Endothelial cell of umbilical vein (primary cell): ENCODE results near the gene SERPINA1. TPM values are rescaled to one million over a fixed set of nuclear protein-coding genes. Genes with fewer than 3 reads are reported as not detected.

ENCODE experiments used
- BruUV-seq: library from RNA; stranded (reverse); fragments of 400-500 nt; replicated peaks from 2 replicates; lab custom pipeline; 2021; lab: Mats Ljungman, UMichigan
- CTCF ChIA-PET: fragments of 300-600, 350-600 bp; sonication (Branson Sonifier 250); formaldehyde crosslinking; loops from one replicate; lab custom pipeline; 2021; ENCODE audit warnings: antibody characterized with exemption, inconsistent platforms; lab: Charles Lee
- POLR2A ChIA-PET: fragments of 300-600, 350-600 bp; sonication (Branson Sonifier 250); formaldehyde crosslinking; loops from one replicate; lab custom pipeline; 2021; ENCODE audit warnings: antibody characterized with exemption, inconsistent platforms; lab: Charles Lee
- DNase-seq: peaks from one replicate; pipeline ENCODE4 v3.0.0-alpha.2; 2011; ENCODE audit warnings: low read depth, low spot score
- FAIRE-seq: peaks from 2 replicates; lab custom pipeline; 2011; peaks lifted over from hg19 to GRCh38; lab: Jason Lieb, UNC
- H2AFZ ChIP-seq: 2 replicates; pipeline ENCODE4 v1.6.0; 2012; ENCODE audit warnings: low read depth, low read length, control low read depth, inconsistent platforms
- H3K27ac ChIP-seq: 2 replicates; pipeline ENCODE4 v1.5.1; 2011; ENCODE audit warnings: low read depth, mild to moderate bottlenecking, control low read depth, low read length, moderate library complexity; ENCODE audit not compliant: insufficient read depth
- H3K27me3 ChIP-seq, 2 experiments: 2 replicates each; pipeline versions ENCODE4 v1.6.0 to v1.6.1; 2011; ENCODE audit warnings: low read length in 2 of 2, mixed read lengths in 1 of 2; ENCODE audit not compliant: control insufficient read depth in 2 of 2, insufficient read depth in 2 of 2
- H3K36me3 ChIP-seq, 2 experiments: 2 replicates in 1 of 2; 3 replicates in 1 of 2; pipeline ENCODE4 v1.5.1; 2011; ENCODE audit warnings: low read length in 2 of 2, mild to moderate bottlenecking in 1 of 2, moderate library complexity in 1 of 2; ENCODE audit not compliant: control insufficient read depth in 2 of 2, insufficient read depth in 2 of 2; ENCODE audit errors: extremely low read depth in 1 of 2
- H3K4me1 ChIP-seq: 3 replicates; pipeline ENCODE4 v1.5.1; 2011; ENCODE audit warnings: mild to moderate bottlenecking, low read length; ENCODE audit not compliant: control insufficient read depth, insufficient read depth; ENCODE audit errors: extremely low read depth
- H3K4me2 ChIP-seq: 2 replicates; pipeline ENCODE4 v1.6.1; 2011; ENCODE audit warnings: low read length, control low read depth, mixed read lengths; ENCODE audit not compliant: insufficient read depth
- H3K4me3 ChIP-seq, 3 experiments: fragments of 200-600 bp in 1 of 3; sonication (generic), shearing (Covaris generic) in 1 of 3; replicated peaks in 1 of 3; 2 replicates each; pipeline ENCODE4 v1.5.1; 2011 to 2016; ENCODE audit warnings: control low read depth in 3 of 3, low read length in 3 of 3, mild to moderate bottlenecking in 2 of 3, inconsistent platforms in 1 of 3, low read depth in 1 of 3, moderate library complexity in 1 of 3; ENCODE audit not compliant: insufficient read depth in 1 of 3
- H3K79me2 ChIP-seq: 2 replicates; pipeline ENCODE4 v1.6.0; 2012; ENCODE audit warnings: low read length, inconsistent platforms; ENCODE audit not compliant: control insufficient read depth, insufficient read depth
- H3K9ac ChIP-seq: replicated peaks from 2 replicates; pipeline ENCODE3; 2011; ENCODE audit warnings: low read length, control low read depth; ENCODE audit not compliant: insufficient read depth; ENCODE audit errors: extremely low read depth
- H3K9me1 ChIP-seq: replicated peaks from 3 replicates; pipeline ENCODE4 v1.6.0; 2011; ENCODE audit warnings: mild to moderate bottlenecking, low read length; ENCODE audit not compliant: control insufficient read depth, insufficient read depth; ENCODE audit errors: extremely low read depth
- H3K9me3 ChIP-seq: replicated peaks from 2 replicates; pipeline ENCODE4 v1.5.1; 2012; ENCODE audit warnings: low read length, inconsistent platforms; ENCODE audit not compliant: control insufficient read depth, insufficient read depth
- H4K20me1 ChIP-seq: replicated peaks from 2 replicates; pipeline ENCODE3; 2011; ENCODE audit warnings: mild to moderate bottlenecking, low read length; ENCODE audit not compliant: control insufficient read depth, insufficient read depth; ENCODE audit errors: extremely low read depth
- EZH2 ChIP-seq: IDR thresholded peaks from 2 replicates; pipeline ENCODE4 v1.6.1; 2012; ENCODE audit warnings: borderline replicate concordance, low read depth, mild to moderate bottlenecking, moderate library complexity, low read length, inconsistent platforms; ENCODE audit not compliant: severe bottlenecking
- FOS ChIP-seq: IDR thresholded peaks from 2 replicates; pipeline ENCODE4 v1.6.1; 2011; ENCODE audit warnings: mild to moderate bottlenecking, low read length, moderate library complexity, borderline replicate concordance; ENCODE audit not compliant: insufficient read depth
- GATA2 ChIP-seq: IDR thresholded peaks from 2 replicates; pipeline ENCODE4 v1.7.0; 2011; ENCODE audit warnings: low read depth, mild to moderate bottlenecking, moderate library complexity, mixed read lengths, low read length; ENCODE audit not compliant: insufficient read length, insufficient read depth
- JUN ChIP-seq: IDR thresholded peaks from 2 replicates; pipeline ENCODE4 v1.6.1; 2011; ENCODE audit warnings: borderline replicate concordance, low read depth; ENCODE audit not compliant: insufficient read length, insufficient read depth
- MYC ChIP-seq: IDR thresholded peaks from one replicate; pipeline ENCODE4 v1.6.1; 2011; ENCODE audit warnings: mild to moderate bottlenecking, low read depth, low read length
- POLR2A ChIP-seq: IDR thresholded peaks from 2 replicates; pipeline ENCODE4 v1.6.1; 2012; ENCODE audit warnings: low read depth, mild to moderate bottlenecking, control low read depth, low read length
- POLR2AphosphoS5 ChIP-seq: IDR thresholded peaks from 2 replicates; pipeline ENCODE4 v1.6.1; 2012; ENCODE audit warnings: low read depth, mild to moderate bottlenecking, control low read depth, low read length, moderate library complexity; ENCODE audit not compliant: insufficient read depth
- dilution Hi-C: fragments of 300-500 bp; cut with MboI; formaldehyde crosslinking; loops from one replicate; pipeline ENCODE4 v1.15.0; 2019; ENCODE audit warnings: low sequenced_read_pairs; ENCODE audit not compliant: extremely low pct_ligation_motif_present
- intact Hi-C: fragments of 100-400 bp; cut with micrococcal nuclease; formaldehyde crosslinking; loops from one replicate; pipeline ENCODE4 v1.10.0; 2022
- polyA plus RNA-seq, 4 experiments: library from polyadenylated mRNA; depleted of rRNA in 3 of 4; stranded (reverse) in 3 of 4; unstranded in 1 of 4; fragments of >200 nt; gene quantifications; 2 replicates each; pipeline versions ENCODE4 v1.2.1 to v1.2.3, GENCODE V29; 2011 to 2012; ENCODE audit warnings: missing spikeins in 1 of 4
- total RNA-seq: library from RNA; stranded (reverse); gene quantifications from 2 replicates; pipeline ENCODE4 v1.2.3, GENCODE V29; 2021
- TF ChIP-seq, protein P1 (sequence below), 2 donors: IDR thresholded peaks; 1 replicate in 1 of 2; 2 replicates in 1 of 2; pipeline ENCODE4 v1.5.1; 2011; ENCODE audit warnings: low read length in 2 of 2, mild to moderate bottlenecking in 2 of 2, moderate library complexity in 2 of 2, control low read depth in 1 of 2, inconsistent platforms in 1 of 2, low read depth in 1 of 2; ENCODE audit not compliant: insufficient read depth in 1 of 2; ENCODE audit errors: extremely low read depth in 1 of 2
- TF ChIP-seq, protein P2 (sequence below): IDR thresholded peaks from 2 replicates; pipeline ENCODE4 v1.6.1; 2011; ENCODE audit not compliant: insufficient read depth, insufficient read length

Gene SERPINA1
- total and polyA plus RNA-seq, 2 donors (not counting 3 experiments of a cell fraction or from before 2014, with no cell fraction given) = not detected

DNA sequence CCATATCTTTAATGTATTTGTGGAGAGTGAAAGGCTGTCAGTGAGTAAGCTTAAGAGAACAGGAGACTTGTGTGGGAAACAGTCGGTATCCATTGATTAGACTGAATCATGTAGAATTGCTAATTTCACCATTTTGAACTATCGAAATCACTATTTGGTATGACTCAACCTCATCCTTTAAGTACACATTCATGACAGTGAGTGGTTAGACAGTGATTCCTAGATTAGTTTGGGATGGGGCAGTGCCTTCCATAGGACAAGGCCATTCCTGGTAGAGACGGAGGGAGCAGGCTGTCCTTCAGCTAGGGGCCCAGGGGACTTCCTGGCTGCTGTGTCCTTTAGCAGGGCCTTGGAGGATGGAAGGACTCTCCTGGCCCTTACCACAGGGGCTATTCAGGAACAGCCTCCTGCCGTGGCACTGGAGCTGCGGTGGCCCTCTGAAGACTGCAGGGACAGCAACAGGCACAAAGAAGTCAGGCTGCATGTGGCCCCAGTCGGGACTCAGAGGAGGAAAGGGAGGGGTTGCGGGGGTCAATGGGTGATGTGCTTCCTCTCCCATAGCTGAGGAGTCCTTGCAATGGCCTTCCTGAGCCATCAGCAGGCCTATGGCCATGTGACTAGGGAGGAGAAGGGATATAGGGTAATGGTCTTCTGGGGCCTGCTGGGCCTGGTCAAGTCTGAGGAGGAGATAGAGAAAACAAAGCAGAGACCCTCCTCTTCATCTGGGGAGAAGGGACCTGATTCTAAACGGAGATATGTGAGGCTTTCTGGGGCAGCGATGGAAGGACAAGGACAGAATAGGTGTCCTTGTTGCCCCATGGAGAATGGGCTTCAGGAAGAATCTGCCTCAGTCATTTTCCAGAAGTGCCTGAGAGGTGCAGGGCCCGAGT, 11.2 kb downstream of the SERPINA1 start:
- Histone ChIP-seq H3K4me2 (no peak overlapping the region), H2AFZ (no peak overlapping the region), H3K79me2 (no peaks in the 10 kb centered on the region), H3K27me3 (no peaks in the 10 kb centered on the region), H3K9ac (no peak overlapping the region), H3K4me3 (no peak overlapping the region), H3K9me1 (no peaks in the 10 kb centered on the region), H3K4me1 (no peaks in the 10 kb centered on the region), H4K20me1 (no peaks in the 10 kb centered on the region), H3K36me3 (no peaks in the 10 kb centered on the region), H3K27ac (no peak overlapping the region), H3K9me3 (no peaks in the 10 kb centered on the region)
- POLR2A ChIA-PET = no interaction called here
- no peak for DNase-seq
- intact Hi-C loops = no loop called here
- no TSS peak for BruUV-seq
- CTCF ChIA-PET = no interaction called here
- TF ChIP-seq JUN (no peak), POLR2AphosphoS5 (no peak), EZH2 (no peak), GATA2 (no peak), POLR2A (no peak), MYC (no peak), FOS (no peak)
- TF ChIP-seq, protein P1, sequence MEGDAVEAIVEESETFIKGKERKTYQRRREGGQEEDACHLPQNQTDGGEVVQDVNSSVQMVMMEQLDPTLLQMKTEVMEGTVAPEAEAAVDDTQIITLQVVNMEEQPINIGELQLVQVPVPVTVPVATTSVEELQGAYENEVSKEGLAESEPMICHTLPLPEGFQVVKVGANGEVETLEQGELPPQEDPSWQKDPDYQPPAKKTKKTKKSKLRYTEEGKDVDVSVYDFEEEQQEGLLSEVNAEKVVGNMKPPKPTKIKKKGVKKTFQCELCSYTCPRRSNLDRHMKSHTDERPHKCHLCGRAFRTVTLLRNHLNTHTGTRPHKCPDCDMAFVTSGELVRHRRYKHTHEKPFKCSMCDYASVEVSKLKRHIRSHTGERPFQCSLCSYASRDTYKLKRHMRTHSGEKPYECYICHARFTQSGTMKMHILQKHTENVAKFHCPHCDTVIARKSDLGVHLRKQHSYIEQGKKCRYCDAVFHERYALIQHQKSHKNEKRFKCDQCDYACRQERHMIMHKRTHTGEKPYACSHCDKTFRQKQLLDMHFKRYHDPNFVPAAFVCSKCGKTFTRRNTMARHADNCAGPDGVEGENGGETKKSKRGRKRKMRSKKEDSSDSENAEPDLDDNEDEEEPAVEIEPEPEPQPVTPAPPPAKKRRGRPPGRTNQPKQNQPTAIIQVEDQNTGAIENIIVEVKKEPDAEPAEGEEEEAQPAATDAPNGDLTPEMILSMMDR (IDR thresholded peaks at IDR 0.05; ENCODE audit: extremely low read depth in 1 of 2, insufficient read depth in 1 of 2, low read depth in 1 of 2, low read length in 2 of 2) = no peak
- TF ChIP-seq, protein P2, sequence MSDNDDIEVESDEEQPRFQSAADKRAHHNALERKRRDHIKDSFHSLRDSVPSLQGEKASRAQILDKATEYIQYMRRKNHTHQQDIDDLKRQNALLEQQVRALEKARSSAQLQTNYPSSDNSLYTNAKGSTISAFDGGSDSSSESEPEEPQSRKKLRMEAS = no peak
- dilution Hi-C loops = no loop called here
- no peak for FAIRE-seq
